ENCODE results near the gene PCDHGB3.

DNA sequence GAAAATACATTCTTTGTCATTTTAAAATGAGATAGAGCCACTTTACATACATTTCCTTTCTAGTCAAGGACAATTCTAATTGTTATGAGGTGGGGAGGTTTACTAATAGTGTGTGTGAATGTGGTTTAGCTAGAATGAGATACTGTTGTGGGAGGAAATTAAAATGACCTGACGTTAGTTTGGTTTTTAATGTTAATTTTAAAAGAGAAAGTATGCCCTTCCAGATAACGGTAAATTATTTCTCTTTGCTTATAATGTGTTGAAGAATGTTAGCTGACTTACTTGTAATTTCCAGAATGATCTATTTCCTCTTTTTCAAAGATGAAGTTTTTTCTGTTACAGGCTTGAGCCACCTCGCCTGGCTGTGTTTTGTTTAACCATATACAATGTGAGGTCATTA, 47.8 kb upstream of the PCDHGB3 start:
- TF ChIP-seq, protein P1, sequence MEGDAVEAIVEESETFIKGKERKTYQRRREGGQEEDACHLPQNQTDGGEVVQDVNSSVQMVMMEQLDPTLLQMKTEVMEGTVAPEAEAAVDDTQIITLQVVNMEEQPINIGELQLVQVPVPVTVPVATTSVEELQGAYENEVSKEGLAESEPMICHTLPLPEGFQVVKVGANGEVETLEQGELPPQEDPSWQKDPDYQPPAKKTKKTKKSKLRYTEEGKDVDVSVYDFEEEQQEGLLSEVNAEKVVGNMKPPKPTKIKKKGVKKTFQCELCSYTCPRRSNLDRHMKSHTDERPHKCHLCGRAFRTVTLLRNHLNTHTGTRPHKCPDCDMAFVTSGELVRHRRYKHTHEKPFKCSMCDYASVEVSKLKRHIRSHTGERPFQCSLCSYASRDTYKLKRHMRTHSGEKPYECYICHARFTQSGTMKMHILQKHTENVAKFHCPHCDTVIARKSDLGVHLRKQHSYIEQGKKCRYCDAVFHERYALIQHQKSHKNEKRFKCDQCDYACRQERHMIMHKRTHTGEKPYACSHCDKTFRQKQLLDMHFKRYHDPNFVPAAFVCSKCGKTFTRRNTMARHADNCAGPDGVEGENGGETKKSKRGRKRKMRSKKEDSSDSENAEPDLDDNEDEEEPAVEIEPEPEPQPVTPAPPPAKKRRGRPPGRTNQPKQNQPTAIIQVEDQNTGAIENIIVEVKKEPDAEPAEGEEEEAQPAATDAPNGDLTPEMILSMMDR (conservative IDR thresholded peaks at IDR 0.05; ENCODE audit: low read length): no peak
- no peak for TF ChIP-seq EZH2phosphoT487 (IDR thresholded peaks at IDR 0.05; ENCODE audit: borderline replicate concordance, low read depth, low read length)
